ENCODE results near the gene C1orf167.

The C1orf167 gene

DNA sequence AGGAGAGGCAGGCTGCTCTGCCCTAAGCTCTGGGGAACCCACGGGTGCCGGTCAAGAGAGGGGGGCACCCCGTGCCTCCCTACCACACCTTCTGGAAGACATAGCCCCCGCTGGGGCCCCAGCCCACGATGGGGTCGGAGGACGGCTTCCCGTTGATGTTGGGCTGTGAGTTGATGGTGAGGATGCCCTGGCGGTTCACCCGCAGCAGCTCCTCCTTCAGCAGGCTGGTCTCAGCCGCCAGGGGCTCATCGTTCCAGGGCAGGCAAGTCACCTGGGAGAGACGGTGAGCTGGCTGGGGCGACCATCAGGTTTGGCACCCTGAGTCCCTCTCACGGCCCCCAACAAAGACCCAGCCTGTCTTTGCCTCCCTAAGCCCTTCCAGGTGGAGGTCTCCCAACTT is 31.8 kb downstream of the C1orf167 start:
- TF ChIP-seq, protein P1, sequence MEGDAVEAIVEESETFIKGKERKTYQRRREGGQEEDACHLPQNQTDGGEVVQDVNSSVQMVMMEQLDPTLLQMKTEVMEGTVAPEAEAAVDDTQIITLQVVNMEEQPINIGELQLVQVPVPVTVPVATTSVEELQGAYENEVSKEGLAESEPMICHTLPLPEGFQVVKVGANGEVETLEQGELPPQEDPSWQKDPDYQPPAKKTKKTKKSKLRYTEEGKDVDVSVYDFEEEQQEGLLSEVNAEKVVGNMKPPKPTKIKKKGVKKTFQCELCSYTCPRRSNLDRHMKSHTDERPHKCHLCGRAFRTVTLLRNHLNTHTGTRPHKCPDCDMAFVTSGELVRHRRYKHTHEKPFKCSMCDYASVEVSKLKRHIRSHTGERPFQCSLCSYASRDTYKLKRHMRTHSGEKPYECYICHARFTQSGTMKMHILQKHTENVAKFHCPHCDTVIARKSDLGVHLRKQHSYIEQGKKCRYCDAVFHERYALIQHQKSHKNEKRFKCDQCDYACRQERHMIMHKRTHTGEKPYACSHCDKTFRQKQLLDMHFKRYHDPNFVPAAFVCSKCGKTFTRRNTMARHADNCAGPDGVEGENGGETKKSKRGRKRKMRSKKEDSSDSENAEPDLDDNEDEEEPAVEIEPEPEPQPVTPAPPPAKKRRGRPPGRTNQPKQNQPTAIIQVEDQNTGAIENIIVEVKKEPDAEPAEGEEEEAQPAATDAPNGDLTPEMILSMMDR (conservative IDR thresholded peaks at IDR 0.05) = no peak
- H3K27ac ChIP-seq = no peak overlapping the region

DNA sequence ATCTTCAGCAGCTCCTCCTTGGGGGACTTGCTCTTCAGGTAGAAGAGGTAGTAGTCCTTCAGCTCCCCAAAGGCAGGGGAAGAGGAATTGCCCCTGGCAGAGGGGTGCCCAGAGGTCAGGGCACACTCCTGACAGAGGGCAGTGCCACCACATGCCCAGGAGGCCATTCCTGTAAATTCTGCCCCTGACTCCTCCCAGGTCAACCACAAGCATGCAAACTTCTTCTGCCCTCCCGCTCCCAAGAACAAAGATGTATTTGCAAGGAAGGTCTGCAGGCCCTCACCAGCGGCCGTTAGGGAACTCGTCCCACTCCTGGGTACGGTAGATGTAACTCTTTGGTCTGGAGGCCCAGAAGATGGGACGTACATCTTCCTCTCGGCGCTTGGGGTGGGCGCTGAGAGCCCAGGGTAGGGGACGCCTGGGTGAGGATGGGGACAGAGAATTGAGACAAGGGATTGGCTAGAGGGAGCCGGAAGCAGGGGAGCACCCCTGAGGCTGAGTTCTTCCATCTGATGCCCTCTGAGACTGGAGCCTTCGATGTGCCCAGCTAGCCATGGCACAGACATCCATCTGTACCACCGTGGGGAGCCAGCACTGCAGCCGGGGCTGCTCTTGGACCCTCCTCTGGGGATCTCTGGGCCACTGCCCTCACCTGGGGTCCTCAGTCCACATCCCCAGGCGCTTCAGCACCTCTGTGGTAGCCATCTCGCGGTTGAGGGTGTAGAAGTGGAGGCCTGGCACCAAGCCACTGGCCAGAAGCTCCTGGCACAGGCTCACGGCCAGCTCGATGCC is 32.6 kb downstream of the C1orf167 start:
- no peak overlapping the region for H3K27ac ChIP-seq
- TF ChIP-seq, protein P1 (conservative IDR thresholded peaks at IDR 0.05) = no peak

DNA sequence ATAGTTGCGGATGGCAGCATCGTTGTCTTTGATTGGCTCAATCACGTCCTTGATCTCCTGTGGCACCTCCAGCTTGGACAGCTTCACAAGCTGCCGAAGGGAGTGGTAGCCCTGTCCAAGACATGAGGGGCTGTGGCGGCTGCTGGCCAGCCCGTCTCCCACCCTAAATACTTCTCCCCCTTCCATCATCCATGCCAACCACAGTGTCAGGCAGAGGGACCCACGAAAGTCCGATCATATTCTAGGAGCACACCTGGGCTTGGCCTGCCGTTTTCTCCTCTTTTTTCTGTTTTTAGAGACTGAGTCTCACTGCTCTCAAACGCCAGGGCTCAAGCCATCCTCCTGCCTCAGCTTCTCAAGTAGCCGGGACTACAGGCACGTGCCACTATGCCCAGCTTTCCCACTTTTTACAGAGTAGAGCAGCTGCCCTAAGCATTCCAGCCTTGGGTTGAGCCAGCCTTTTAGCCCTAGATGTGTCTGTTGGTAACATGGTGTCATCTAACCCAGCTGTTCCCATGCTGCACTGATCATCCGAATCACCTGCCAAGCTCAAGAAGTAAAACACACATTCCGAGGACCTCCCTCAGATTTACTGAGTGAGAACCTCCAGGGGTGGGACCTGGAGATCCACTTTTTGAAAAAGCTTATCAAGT is 33.4 kb downstream of the C1orf167 start:
- TF ChIP-seq, protein P1 (conservative IDR thresholded peaks at IDR 0.05) = no peak
- H3K27ac ChIP-seq = no peak overlapping the region

DNA sequence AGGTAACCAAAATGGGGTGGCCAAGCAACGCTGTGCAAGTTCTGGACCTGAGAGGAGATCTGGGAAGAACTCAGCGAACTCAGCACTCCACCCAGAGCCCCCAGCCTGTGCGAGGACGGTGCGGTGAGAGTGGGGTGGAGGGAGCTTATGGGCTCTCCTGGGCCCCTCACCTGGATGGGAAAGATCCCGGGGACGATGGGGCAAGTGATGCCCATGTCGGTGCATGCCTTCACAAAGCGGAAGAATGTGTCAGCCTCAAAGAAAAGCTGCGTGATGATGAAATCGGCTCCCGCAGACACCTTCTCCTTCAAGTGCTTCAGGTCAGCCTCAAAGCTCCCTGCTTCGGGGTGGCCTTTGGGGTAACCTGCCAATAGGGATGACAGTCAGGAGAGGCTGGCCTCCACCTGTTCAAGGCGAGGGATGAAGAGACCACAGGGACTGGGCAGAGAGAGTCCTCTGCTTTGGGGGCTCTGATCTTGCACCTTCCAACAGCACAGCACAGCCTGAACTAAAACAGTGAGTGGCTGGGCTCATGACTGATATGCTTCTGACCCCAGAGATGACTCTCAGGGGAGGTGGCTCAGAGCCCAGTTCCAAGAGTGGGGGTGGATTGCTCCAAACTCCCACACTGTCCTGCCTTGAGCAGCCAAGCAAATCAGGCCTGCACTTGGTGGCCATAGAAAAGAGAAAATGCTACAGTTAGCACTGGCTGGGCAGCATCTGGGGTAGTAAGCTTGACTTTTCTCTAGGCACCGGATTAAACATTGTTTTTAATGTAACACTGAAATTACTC is 34.2 kb downstream of the C1orf167 start:
- H3K27ac ChIP-seq = no peak overlapping the region
- TF ChIP-seq, protein P1 (conservative IDR thresholded peaks at IDR 0.05) = no peak

- TF ChIP-seq, protein P1 (conservative IDR thresholded peaks at IDR 0.05) = no peak
- H3K27ac ChIP-seq = no peak overlapping the region
Observed at GRCh38 chr1:11797525-11798216, 35.7 kb downstream of the C1orf167 start.

- TF ChIP-seq, protein P1 (conservative IDR thresholded peaks at IDR 0.05) = no peak
- no peak overlapping the region for H3K27ac ChIP-seq
Observed at GRCh38 chr1:11799099-11799498, 37.1 kb downstream of the C1orf167 start.
